GM19463 (cell line): ENCODE measurements around the gene PDE4A.

Experiments used
- ATAC-seq: cut with Tn5 transposase; IDR thresholded peaks from one replicate; pipeline ENCODE4 v1.9.1; 2021; ENCODE audit warnings: mild to moderate bottlenecking, moderate library complexity; ENCODE audit not compliant: unreplicated experiment

Gene PDE4A

GRCh38 chr19:10505583-10506229, 85.4 kb downstream of the PDE4A start:
- ATAC-seq: no peak

- no peak for ATAC-seq
Observed at GRCh38 chr19:10508036-10508435, 87.7 kb downstream of the PDE4A start.

GRCh38 chr19:10508707-10509106, 88.4 kb downstream of the PDE4A start:
- ATAC-seq: no peak

- no peak for ATAC-seq
Observed at GRCh38 chr19:10510301-10510802, 90.0 kb downstream of the PDE4A start.

- ATAC-seq: no peak
Observed at GRCh38 chr19:10513223-10513622, 92.9 kb downstream of the PDE4A start.

- no peak for ATAC-seq
Observed at GRCh38 chr19:10514211-10515145, 94.1 kb downstream of the PDE4A start.

- no peak for ATAC-seq
Observed at GRCh38 chr19:10516064-10516385, 95.7 kb downstream of the PDE4A start.

- no peak for ATAC-seq
Observed at GRCh38 chr19:10516671-10517286, 96.4 kb downstream of the PDE4A start.

GRCh38 chr19:10517361-10517759, 97.0 kb downstream of the PDE4A start, which contains the start of gene S1PR5:
TSS of gene S1PR5 (minus strand) at chr19:10517447. CDS start at chr19:10515011, 2,436 bp downstream.
- ATAC-seq: no peak

GRCh38 chr19:10517760-10518443, 97.6 kb downstream of the PDE4A start:
- no peak for ATAC-seq

- ATAC-seq: no peak
Observed at GRCh38 chr19:10518444-10519361, 98.4 kb downstream of the PDE4A start.
